Activated naive CD8-positive, alpha-beta T cell treated with anti-CD3 and anti-CD28 coated beads for 36 hours (primary cell): ENCODE results near the gene CEP162. TPM values are rescaled to one million over a fixed set of nuclear protein-coding genes. Genes with fewer than 3 reads are reported as not detected.

Experiments used
- total RNA-seq, 2 experiments: library from RNA; stranded (reverse); gene quantifications; one replicate each; pipeline ENCODE4 v1.2.3, GENCODE V29; 2021

Gene CEP162
- total RNA-seq, 2 experiments from 2014 or later: 6.8 to 7.0 TPM

Other genes starting within 250 kb of the CEP162 start
- gene MRAP2, start 193.9 kb downstream of the CEP162 start, total RNA-seq: not detected